Mucosa of rectum (tissue), 2 donors: ENCODE results near the gene LTF.

Source experiments
- H3K27ac ChIP-seq, 2 donors: one replicate each; pipeline ENCODE4 v1.7.0; 2013; ENCODE audit warnings: inconsistent platforms in 2 of 2, low read depth in 2 of 2, low read length in 2 of 2
- H3K27me3 ChIP-seq, 2 donors: one replicate each; pipeline ENCODE4 v1.7.0; 2013; ENCODE audit warnings: low read length in 2 of 2; ENCODE audit not compliant: control insufficient read depth in 2 of 2, insufficient read depth in 2 of 2
- H3K36me3 ChIP-seq, 2 donors: one replicate each; pipeline ENCODE4 v1.7.0; 2013; ENCODE audit warnings: low read length in 2 of 2; ENCODE audit not compliant: control insufficient read depth in 2 of 2, insufficient read depth in 2 of 2
- H3K4me1 ChIP-seq, 2 donors: one replicate each; pipeline ENCODE4 v1.7.0; 2013; ENCODE audit warnings: low read length in 2 of 2, mild to moderate bottlenecking in 1 of 2; ENCODE audit not compliant: control insufficient read depth in 2 of 2, insufficient read depth in 2 of 2
- H3K4me3 ChIP-seq, 2 donors: one replicate each; pipeline ENCODE4 v1.7.0; 2013; ENCODE audit warnings: low read length in 2 of 2
- H3K9ac ChIP-seq, 2 donors: one replicate each; pipeline ENCODE4 v1.7.0; 2013; ENCODE audit warnings: low read length in 2 of 2, low read depth in 1 of 2, mild to moderate bottlenecking in 1 of 2
- H3K9me3 ChIP-seq, 2 donors: one replicate each; pipeline ENCODE4 v1.7.0; 2013; ENCODE audit warnings: low read length in 2 of 2; ENCODE audit not compliant: control insufficient read depth in 2 of 2
- donor health status: healthy.
- donor health status: Normal muscosa, but diverticular disease.

LTF gene

DNA sequence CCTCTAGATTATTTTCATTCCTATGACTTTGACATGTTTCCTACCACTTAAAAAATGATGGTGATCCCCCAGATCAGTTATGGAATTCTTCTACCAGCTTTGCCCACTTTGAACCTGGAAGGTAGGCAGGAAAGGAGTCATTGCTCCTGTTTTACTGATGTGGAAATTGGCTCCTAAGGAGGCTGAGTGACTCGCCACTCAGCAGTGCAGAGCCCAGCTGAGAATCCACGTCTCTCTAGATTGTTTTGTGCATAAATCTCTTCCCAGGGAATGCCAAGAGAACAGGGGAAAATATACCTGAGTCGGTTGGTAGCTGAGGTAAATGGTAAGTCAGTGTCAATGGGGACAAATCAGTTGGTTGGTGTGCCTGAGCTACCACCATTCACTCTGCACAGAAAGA is 4.7 kb downstream of the LTF start:
- H3K4me1 ChIP-seq: no peaks in the 10 kb centered on the region
- no peaks in the 10 kb centered on the region for H3K9me3 ChIP-seq
- H3K27me3 ChIP-seq: peaks cover 2 to 8% of the 10 kb centered on the region in 2 donors
- no peaks in the 10 kb centered on the region for H3K36me3 ChIP-seq
- H3K27ac ChIP-seq: no peak overlapping the region
- H3K4me3 ChIP-seq: no peak overlapping the region
- H3K9ac ChIP-seq: no peak overlapping the region

GRCh38 chr3:46456118-46456517 is 8.6 kb downstream of the LTF start:
- no peak overlapping the region for H3K4me3 ChIP-seq

GRCh38 chr3:46455231-46456115 is 9.2 kb downstream of the LTF start:
- Histone ChIP-seq H3K36me3 (no peaks in the 10 kb centered on the region), H3K4me1 (no peaks in the 10 kb centered on the region), H3K27me3 (peaks cover 0 to 2% of the 10 kb centered on the region in 2 donors), H3K9me3 (no peaks in the 10 kb centered on the region), H3K9ac (no peak overlapping the region), H3K27ac (no peak overlapping the region), H3K4me3 (no peak overlapping the region)

More at GRCh38 chr3:46456118-46456517, 8.6 kb downstream of the LTF start:
- Histone ChIP-seq H3K4me1 (no peaks in the 10 kb centered on the region), H3K27me3 (peaks cover 0 to 2% of the 10 kb centered on the region in 2 donors), H3K9ac (no peak overlapping the region), H3K27ac (no peak overlapping the region), H3K36me3 (no peaks in the 10 kb centered on the region), H3K9me3 (no peaks in the 10 kb centered on the region)

GRCh38 chr3:46454606-46455005 is 10.1 kb downstream of the LTF start:
- Histone ChIP-seq H3K27ac (no peak overlapping the region), H3K9ac (no peak overlapping the region), H3K4me1 (no peaks in the 10 kb centered on the region), H3K36me3 (no peaks in the 10 kb centered on the region), H3K9me3 (no peaks in the 10 kb centered on the region), H3K27me3 (peaks cover 0 to 2% of the 10 kb centered on the region in 2 donors), H3K4me3 (no peak overlapping the region)

GRCh38 chr3:46454209-46454595 is 10.5 kb downstream of the LTF start:
- H3K27me3 ChIP-seq: peaks cover 0 to 2% of the 10 kb centered on the region in 2 donors
- H3K36me3 ChIP-seq: no peaks in the 10 kb centered on the region
- no peak overlapping the region for H3K9ac ChIP-seq
- no peaks in the 10 kb centered on the region for H3K4me1 ChIP-seq
- no peak overlapping the region for H3K27ac ChIP-seq
- H3K9me3 ChIP-seq: no peaks in the 10 kb centered on the region
- no peak overlapping the region for H3K4me3 ChIP-seq

DNA sequence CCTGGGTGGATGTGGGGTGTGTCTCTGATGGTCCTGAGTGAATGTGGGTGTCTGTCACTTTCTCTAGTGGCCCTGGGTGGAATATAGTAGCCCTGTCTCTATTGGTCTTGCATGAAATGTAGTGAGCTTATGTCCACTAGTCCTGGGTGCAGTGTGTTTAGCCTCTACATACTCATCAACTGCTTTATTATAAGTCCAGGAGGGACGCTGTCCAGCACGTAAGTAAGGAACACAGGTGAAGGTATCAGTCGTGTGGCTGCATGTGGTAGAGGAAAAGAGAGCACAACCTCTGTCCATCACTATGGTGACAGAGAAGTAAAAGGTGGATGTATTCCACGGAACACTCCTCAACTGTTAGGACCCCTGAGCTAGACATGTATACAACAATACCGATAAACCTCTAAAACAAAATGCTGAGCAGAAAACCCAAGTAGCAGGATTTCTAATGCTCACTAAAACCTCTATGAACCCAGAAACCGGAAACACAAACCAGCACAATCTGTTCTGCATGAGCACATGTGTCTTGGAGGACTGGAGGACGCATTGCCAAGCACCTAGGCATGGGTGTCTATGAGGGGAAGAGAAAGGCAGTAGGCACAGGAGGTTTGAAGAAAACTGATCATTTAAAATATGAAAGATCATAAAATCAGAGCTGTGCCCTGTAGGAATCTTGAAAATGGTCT is 11.0 kb downstream of the LTF start:
- Histone ChIP-seq H3K36me3 (no peaks in the 10 kb centered on the region), H3K4me1 (no peaks in the 10 kb centered on the region), H3K9me3 (no peaks in the 10 kb centered on the region), H3K9ac (no peak overlapping the region), H3K4me3 (no peak overlapping the region), H3K27me3 (peaks cover 0 to 2% of the 10 kb centered on the region in 2 donors), H3K27ac (no peak overlapping the region)

- Histone ChIP-seq H3K9ac (no peak overlapping the region), H3K36me3 (no peaks in the 10 kb centered on the region), H3K4me1 (no peaks in the 10 kb centered on the region), H3K9me3 (no peaks in the 10 kb centered on the region), H3K4me3 (no peak overlapping the region), H3K27me3 (peaks cover 0 to 2% of the 10 kb centered on the region in 2 donors), H3K27ac (no peak overlapping the region)
Observed at GRCh38 chr3:46449755-46450552, 14.8 kb downstream of the LTF start.

- Histone ChIP-seq H3K27me3 (peaks cover 0 to 2% of the 10 kb centered on the region in 2 donors), H3K27ac (no peak overlapping the region), H3K9ac (no peak overlapping the region), H3K36me3 (no peaks in the 10 kb centered on the region), H3K9me3 (peaks cover 0 to under 1% of the 10 kb centered on the region in 2 donors), H3K4me3 (no peak overlapping the region), H3K4me1 (no peaks in the 10 kb centered on the region)
Observed at GRCh38 chr3:46448721-46449120, 16.0 kb downstream of the LTF start.

GRCh38 chr3:46447228-46447985 is 17.3 kb downstream of the LTF start:
- Histone ChIP-seq H3K4me1 (peaks cover 5 to 6% of the 10 kb centered on the region in 2 donors), H3K36me3 (no peaks in the 10 kb centered on the region), H3K27me3 (no peaks in the 10 kb centered on the region), H3K9me3 (peaks cover 0 to 3% of the 10 kb centered on the region in 2 donors), H3K9ac (no peak overlapping the region), H3K27ac (no peak overlapping the region), H3K4me3 (no peak overlapping the region)
